OCI-LY3 (cell line): Measurements from ENCODE around the gene SULF2.

Experiments
- H2AFZ ChIP-seq: fragments of 200-600, 300-600 bp; shearing (Covaris generic); 2 replicates; pipeline ENCODE4 v1.6.0; 2014; ENCODE audit warnings: antibody characterized with exemption, low read depth, low read length
- H3K27ac ChIP-seq: fragments of 200-600, 300-600 bp; sonication (generic); 2 replicates; pipeline ENCODE4 v1.5.1; 2014; ENCODE audit warnings: mild to moderate bottlenecking, low read length, moderate library complexity, mixed read lengths
- H3K27me3 ChIP-seq: fragments of 200-600, 300-600 bp; sonication (generic); 2 replicates; pipeline ENCODE4 v1.6.1; 2014; ENCODE audit warnings: low read depth, low read length, mixed read lengths
- H3K36me3 ChIP-seq: fragments of 200-600, 300-600 bp; sonication (generic); replicated peaks from 2 replicates; pipeline ENCODE3; 2014; ENCODE audit warnings: low read depth, low read length, mixed read lengths
- H3K4me1 ChIP-seq: fragments of 300-600, 200-600 bp; sonication (generic); 2 replicates; pipeline ENCODE4 v1.6.1; 2014; ENCODE audit warnings: low read length, mixed read lengths
- H3K4me2 ChIP-seq: fragments of 200-600, 300-600 bp; sonication (generic); 2 replicates; pipeline ENCODE4 v1.6.1; 2014; ENCODE audit warnings: low read length, mixed read lengths
- H3K4me3 ChIP-seq: fragments of 300-600, 200-600 bp; sonication (generic); 2 replicates; pipeline ENCODE4 v1.5.1; 2014; ENCODE audit warnings: antibody characterized with exemption, mild to moderate bottlenecking, low read length, moderate library complexity
- H3K79me2 ChIP-seq: fragments of 300-600, 200-600 bp; shearing (Covaris generic); 2 replicates; pipeline ENCODE4 v1.6.1; 2014; ENCODE audit warnings: mild to moderate bottlenecking, low read length, mixed read lengths
- H3K9ac ChIP-seq: fragments of 300-600, 200-600 bp; shearing (Covaris generic); 2 replicates; pipeline ENCODE4 v1.6.0; 2014; ENCODE audit warnings: mild to moderate bottlenecking, low read length, moderate library complexity
- H3K9me3 ChIP-seq: fragments of 200-600, 300-600 bp; shearing (Covaris generic); 2 replicates; pipeline ENCODE4 v1.6.1; 2014; ENCODE audit warnings: low read length, mixed read lengths; ENCODE audit not compliant: insufficient read depth
- H4K20me1 ChIP-seq: fragments of 200-600, 300-600 bp; sonication (generic); 2 replicates; pipeline ENCODE4 v1.6.1; 2016; ENCODE audit warnings: low read length, mixed read lengths; ENCODE audit not compliant: insufficient read depth
- CTCF ChIP-seq: fragments of 200-600, 300-600 bp; sonication (generic); IDR thresholded peaks from 2 replicates; pipeline ENCODE4 v1.5.1; 2014; ENCODE audit warnings: antibody characterized with exemption, low read length, low read depth
- EZH2phosphoT487 ChIP-seq: fragments of 200-600 bp; shearing (Covaris generic); IDR thresholded peaks from 2 replicates; pipeline ENCODE4 v1.6.1; 2018; ENCODE audit warnings: antibody characterized with exemption, mixed run types, low read depth

Gene SULF2

GRCh38 chr20:47688385-47689381 is 96.6 kb downstream of the SULF2 start:
- no peak for TF ChIP-seq EZH2phosphoT487
- no peaks in the 10 kb centered on the region for H3K9me3 ChIP-seq
- peaks cover 48% of the 10 kb centered on the region for H3K27me3 ChIP-seq
- H3K4me3 ChIP-seq = no peak overlapping the region
- H4K20me1 ChIP-seq = no peaks in the 10 kb centered on the region
- no peak overlapping the region for H2AFZ ChIP-seq
- no peaks in the 10 kb centered on the region for H3K79me2 ChIP-seq
- H3K36me3 ChIP-seq = no peaks in the 10 kb centered on the region
- no peak overlapping the region for H3K27ac ChIP-seq
- no peak overlapping the region for H3K9ac ChIP-seq
- H3K4me2 ChIP-seq = no peak overlapping the region
- H3K4me1 ChIP-seq = no peaks in the 10 kb centered on the region

- no peaks in the 10 kb centered on the region for H3K36me3 ChIP-seq
- TF ChIP-seq EZH2phosphoT487 (no peak), CTCF (no peak)
Observed at GRCh38 chr20:47687095-47687987, 97.9 kb downstream of the SULF2 start.

GRCh38 chr20:47686545-47686944 is 98.7 kb downstream of the SULF2 start:
- no peak overlapping the region for H3K4me2 ChIP-seq
- TF ChIP-seq EZH2phosphoT487 (no peak), CTCF (no peak)
- no peaks in the 10 kb centered on the region for H3K36me3 ChIP-seq

More at GRCh38 chr20:47687095-47687987, 97.9 kb downstream of the SULF2 start:
- Histone ChIP-seq H4K20me1 (no peaks in the 10 kb centered on the region), H3K27me3 (peaks cover 37% of the 10 kb centered on the region), H3K4me3 (no peak overlapping the region), H3K9me3 (no peaks in the 10 kb centered on the region), H3K79me2 (no peaks in the 10 kb centered on the region), H2AFZ (no peak overlapping the region), H3K27ac (no peak overlapping the region), H3K9ac (no peak overlapping the region), H3K4me2 (no peak overlapping the region), H3K4me1 (no peaks in the 10 kb centered on the region)

GRCh38 chr20:47684306-47685080 is 100.8 kb downstream of the SULF2 start:
- no peak overlapping the region for H3K4me2 ChIP-seq
- H3K4me1 ChIP-seq = no peaks in the 10 kb centered on the region
- H3K9me3 ChIP-seq = no peaks in the 10 kb centered on the region
- H3K4me3 ChIP-seq = no peak overlapping the region
- H3K79me2 ChIP-seq = no peaks in the 10 kb centered on the region
- no peak overlapping the region for H2AFZ ChIP-seq
- H3K9ac ChIP-seq = no peak overlapping the region
- H4K20me1 ChIP-seq = no peaks in the 10 kb centered on the region
- H3K36me3 ChIP-seq = no peaks in the 10 kb centered on the region
- H3K27ac ChIP-seq = no peak overlapping the region
- TF ChIP-seq CTCF (no peak), EZH2phosphoT487 (no peak)
- H3K27me3 ChIP-seq = peaks cover 15% of the 10 kb centered on the region

More at GRCh38 chr20:47686545-47686944, 98.7 kb downstream of the SULF2 start:
- peaks cover 31% of the 10 kb centered on the region for H3K27me3 ChIP-seq
- no peaks in the 10 kb centered on the region for H3K9me3 ChIP-seq
- no peaks in the 10 kb centered on the region for H4K20me1 ChIP-seq
- no peaks in the 10 kb centered on the region for H3K79me2 ChIP-seq
- no peak overlapping the region for H3K4me3 ChIP-seq
- no peak overlapping the region for H3K9ac ChIP-seq
- H3K4me1 ChIP-seq = no peaks in the 10 kb centered on the region
- H2AFZ ChIP-seq = no peak overlapping the region
- H3K27ac ChIP-seq = no peak overlapping the region
